HFFc6 (cell line): ENCODE measurements around the gene ASS1. TPM values are rescaled to one million over a fixed set of nuclear protein-coding genes. Genes with fewer than 3 reads are reported as not detected.

ENCODE experiments used
- DNase-seq: peaks from one replicate; pipeline ENCODE4 v3.0.0-alpha.2; 2018
- H3K27ac Mint-ChIP-seq: 2 replicates; pipeline ENCODE4 v1.8.0; 2020; ENCODE audit warnings: mild to moderate bottlenecking, mixed read lengths
- H3K27me3 Mint-ChIP-seq: 2 replicates; pipeline ENCODE4 v1.8.0; 2021; ENCODE audit warnings: mild to moderate bottlenecking, moderate library complexity, mixed read lengths; ENCODE audit not compliant: insufficient read depth
- H3K36me3 Mint-ChIP-seq: 2 replicates; pipeline ENCODE4 v1.8.0; 2021; ENCODE audit warnings: low read depth, mixed read lengths
- H3K4me1 Mint-ChIP-seq: 2 replicates; pipeline ENCODE4 v1.8.0; 2020; ENCODE audit warnings: low read depth, mixed read lengths
- H3K4me3 Mint-ChIP-seq: 2 replicates; pipeline ENCODE4 v1.8.0; 2020; ENCODE audit warnings: mild to moderate bottlenecking, moderate library complexity, mixed read lengths
- H3K9me3 Mint-ChIP-seq: 2 replicates; pipeline ENCODE4 v1.8.0; 2020; ENCODE audit warnings: mild to moderate bottlenecking, mixed read lengths
- total RNA-seq, 6 experiments: library from RNA; stranded (reverse); fragmentation: NEBNext Ultra II Directional; extraction: Animal tissue kit (Norgen Biotek cat#: 25700); gene quantifications; 2 replicates in 1 of 6; 3 replicates in 5 of 6; pipeline ENCODE4 v1.2.3, GENCODE V29; 2021
- TF ChIP-seq, protein P1 (sequence below): fragments of 200-600 bp; sonication (generic); IDR thresholded peaks from 2 replicates; pipeline ENCODE4 v1.5.0; 2021; ENCODE audit warnings: antibody characterized with exemption, mild to moderate bottlenecking

Gene ASS1
- total RNA-seq, 6 experiments from 2014 or later = 48.6 to 103 (median 53.7) TPM

DNA sequence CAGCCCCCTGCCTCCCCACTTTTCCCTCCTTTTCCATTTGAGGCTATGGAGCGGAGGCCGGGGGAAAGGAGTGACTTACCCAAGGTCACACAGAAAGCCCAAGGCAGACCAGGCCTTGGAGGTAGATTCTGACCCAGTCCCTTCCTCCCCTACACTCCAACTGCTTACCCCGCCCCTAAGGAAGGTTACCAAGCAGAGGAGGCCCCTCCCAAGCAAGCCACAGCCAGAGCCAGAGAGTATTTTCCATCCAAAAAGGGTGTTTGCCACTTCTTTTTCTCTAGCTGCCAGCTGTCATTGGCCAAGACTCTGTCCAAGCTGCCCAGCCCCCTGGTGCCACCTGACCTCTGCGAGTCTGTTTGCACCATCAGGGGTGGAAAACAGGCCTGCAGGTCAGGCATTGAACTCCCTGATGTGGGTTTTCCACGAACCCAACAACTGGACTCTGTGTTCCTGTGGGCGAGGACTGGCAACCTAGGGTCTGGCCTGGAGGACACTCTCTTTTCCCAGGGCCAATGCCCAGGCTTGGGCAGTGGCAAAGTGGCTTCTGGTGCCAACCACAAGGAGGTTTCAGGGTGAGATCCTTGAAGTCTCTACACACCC is 6.3 kb upstream of the ASS1 start:
- peaks cover 24% of the 10 kb centered on the region for H3K27me3 Mint-ChIP-seq
- TF ChIP-seq, protein P1, sequence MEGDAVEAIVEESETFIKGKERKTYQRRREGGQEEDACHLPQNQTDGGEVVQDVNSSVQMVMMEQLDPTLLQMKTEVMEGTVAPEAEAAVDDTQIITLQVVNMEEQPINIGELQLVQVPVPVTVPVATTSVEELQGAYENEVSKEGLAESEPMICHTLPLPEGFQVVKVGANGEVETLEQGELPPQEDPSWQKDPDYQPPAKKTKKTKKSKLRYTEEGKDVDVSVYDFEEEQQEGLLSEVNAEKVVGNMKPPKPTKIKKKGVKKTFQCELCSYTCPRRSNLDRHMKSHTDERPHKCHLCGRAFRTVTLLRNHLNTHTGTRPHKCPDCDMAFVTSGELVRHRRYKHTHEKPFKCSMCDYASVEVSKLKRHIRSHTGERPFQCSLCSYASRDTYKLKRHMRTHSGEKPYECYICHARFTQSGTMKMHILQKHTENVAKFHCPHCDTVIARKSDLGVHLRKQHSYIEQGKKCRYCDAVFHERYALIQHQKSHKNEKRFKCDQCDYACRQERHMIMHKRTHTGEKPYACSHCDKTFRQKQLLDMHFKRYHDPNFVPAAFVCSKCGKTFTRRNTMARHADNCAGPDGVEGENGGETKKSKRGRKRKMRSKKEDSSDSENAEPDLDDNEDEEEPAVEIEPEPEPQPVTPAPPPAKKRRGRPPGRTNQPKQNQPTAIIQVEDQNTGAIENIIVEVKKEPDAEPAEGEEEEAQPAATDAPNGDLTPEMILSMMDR = no peak
- no peak overlapping the region for H3K27ac Mint-ChIP-seq
- no peak for DNase-seq
- H3K4me3 Mint-ChIP-seq = no peak overlapping the region
- H3K9me3 Mint-ChIP-seq = peaks cover 16% of the 10 kb centered on the region
- H3K4me1 Mint-ChIP-seq = no peaks in the 10 kb centered on the region
- H3K36me3 Mint-ChIP-seq = peaks cover 13% of the 10 kb centered on the region

DNA sequence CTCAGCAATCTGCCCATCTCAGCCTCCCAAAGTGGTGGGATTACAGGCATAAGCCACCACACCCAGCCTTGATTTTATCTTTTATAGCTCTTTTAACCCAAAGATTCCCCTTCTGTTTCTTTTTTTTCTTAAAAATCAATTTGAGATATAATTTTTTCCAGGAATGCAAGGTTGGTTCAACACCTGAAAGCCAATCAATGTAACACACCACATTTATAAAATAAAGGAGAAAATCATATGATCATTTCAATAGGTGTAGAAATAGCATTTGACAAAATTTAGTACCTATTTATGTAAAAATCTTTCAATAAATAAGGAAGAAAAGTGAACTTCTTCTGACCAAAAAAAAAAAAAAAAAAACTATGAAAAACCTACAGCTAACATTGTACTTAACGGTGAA is 3.7 kb upstream of the ASS1 start:
- TF ChIP-seq, protein P1 = no peak
- no peak overlapping the region for H3K27ac Mint-ChIP-seq
- H3K9me3 Mint-ChIP-seq = peaks cover 16% of the 10 kb centered on the region
- no peak for DNase-seq
- peaks cover 6% of the 10 kb centered on the region for H3K4me1 Mint-ChIP-seq
- peaks cover 21% of the 10 kb centered on the region for H3K27me3 Mint-ChIP-seq
- H3K36me3 Mint-ChIP-seq = peaks cover 13% of the 10 kb centered on the region
- no peak overlapping the region for H3K4me3 Mint-ChIP-seq

DNA sequence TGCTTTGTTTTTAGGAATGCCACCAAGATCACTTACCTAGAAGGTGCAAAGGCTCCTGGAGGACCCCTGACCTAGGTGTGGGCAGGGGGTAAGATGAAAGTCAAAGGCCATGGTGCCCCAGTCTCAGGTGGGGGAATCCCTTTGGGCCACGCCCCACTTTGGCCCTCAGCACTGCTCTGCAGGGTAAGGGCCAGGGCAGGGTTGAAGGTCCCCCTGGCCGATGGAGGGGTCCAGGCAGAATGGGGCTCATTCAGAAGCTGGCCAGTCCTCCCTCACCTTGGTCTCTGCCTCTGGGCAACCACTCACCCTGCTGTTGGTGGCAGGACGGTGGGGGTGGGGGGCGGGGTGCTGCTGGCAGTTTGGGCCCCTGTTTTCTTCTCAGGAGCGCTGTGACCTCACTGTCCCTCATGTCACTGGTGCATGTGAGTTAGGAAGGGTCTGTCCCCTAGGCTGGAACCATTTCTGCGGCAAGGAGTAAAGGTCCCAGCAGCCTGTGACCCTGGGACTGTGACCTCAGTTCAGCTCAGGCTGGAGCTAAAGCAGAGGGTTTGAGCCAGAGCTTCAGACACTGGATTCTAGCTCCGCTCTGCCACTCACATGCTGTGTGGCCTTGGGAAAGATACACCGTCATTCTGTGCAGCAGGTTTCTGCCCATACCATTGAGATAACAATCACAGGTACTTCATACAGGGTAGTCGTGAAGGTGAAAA is 1.9 kb upstream of the ASS1 start:
- no peak overlapping the region for H3K27ac Mint-ChIP-seq
- peaks cover 24% of the 10 kb centered on the region for H3K4me1 Mint-ChIP-seq
- no peak for DNase-seq
- peaks cover 13% of the 10 kb centered on the region for H3K36me3 Mint-ChIP-seq
- H3K27me3 Mint-ChIP-seq = peaks cover 2% of the 10 kb centered on the region; the same call in 1 of the 2 replicates
- TF ChIP-seq, protein P1 = no peak
- H3K4me3 Mint-ChIP-seq = no peak overlapping the region
- peaks cover 16% of the 10 kb centered on the region for H3K9me3 Mint-ChIP-seq

DNA sequence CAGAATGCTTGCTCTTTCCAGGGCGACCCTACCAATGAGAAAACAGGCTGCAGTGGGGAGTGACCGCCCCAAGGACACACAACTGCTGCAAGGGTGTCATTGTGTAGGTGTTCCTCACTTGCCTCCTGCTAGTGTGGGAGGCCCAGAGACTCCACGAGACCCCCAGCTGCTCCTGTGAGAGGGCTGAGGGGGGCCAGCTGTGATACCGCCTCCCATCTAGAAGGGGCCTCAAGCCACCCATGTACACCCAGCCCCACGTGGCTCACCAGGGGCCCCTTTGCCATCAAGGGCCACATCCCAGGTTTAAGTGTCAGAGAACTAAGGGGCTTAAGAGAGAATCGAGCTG is 1.3 kb upstream of the ASS1 start:
- Mint-ChIP-seq H3K9me3 (peaks cover 16% of the 10 kb centered on the region), H3K4me3 (no peak overlapping the region), H3K27me3 (peaks cover 2% of the 10 kb centered on the region; the same call in 1 of the 2 replicates), H3K27ac (no peak overlapping the region), H3K36me3 (peaks cover 13% of the 10 kb centered on the region), H3K4me1 (peaks cover 29% of the 10 kb centered on the region)
- TF ChIP-seq, protein P1 = no peak
- no peak for DNase-seq

DNA sequence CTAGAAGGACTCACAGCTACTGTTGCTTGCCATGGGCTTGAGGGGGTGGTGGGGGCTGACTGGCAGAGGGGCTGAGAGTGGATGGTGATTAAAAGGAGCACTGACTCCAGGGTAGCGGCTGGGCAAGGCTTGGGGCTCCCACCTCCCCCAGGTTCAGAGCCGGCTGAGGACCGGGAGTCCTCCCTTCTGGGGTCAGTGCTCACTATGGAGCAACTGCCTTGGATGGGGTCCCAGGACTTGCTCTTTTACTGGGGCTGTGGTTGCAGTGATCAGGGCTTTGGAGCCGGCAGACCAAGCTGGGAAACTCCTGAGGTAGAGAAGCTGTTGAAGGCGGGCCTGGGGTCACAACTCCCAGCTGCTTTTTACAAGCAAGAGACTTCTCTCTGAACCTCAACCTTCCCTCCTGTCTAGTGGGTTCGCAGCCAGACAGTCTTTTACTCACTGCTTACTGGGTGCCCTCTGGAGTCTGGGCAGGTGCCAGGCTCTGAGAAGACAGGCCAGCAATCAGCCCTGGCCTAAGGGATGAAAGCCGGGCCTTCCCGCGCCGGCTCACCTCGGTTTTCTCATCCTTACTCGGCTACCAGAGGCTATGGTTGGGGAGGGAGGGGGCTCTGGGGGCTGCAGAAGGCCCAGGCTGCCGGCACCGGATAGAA is 795 bp upstream of the ASS1 start:
- Mint-ChIP-seq H3K4me1 (peaks cover 29% of the 10 kb centered on the region), H3K4me3 (no peak overlapping the region), H3K36me3 (peaks cover 13% of the 10 kb centered on the region), H3K9me3 (peaks cover 16% of the 10 kb centered on the region), H3K27me3 (peaks cover 1% of the 10 kb centered on the region; the same call in 1 of the 2 replicates), H3K27ac (no peak overlapping the region)
- DNase-seq = no peak
- TF ChIP-seq, protein P1 = no peak
